NCI-H524 (cell line): Measurements from ENCODE around the gene CDH3.
A peak's percentile ranks its signal among the peaks of the same experiment; 100 is the strongest.

Experiments used
- DNase-seq, 2 experiments: peaks; one replicate each; lab custom pipeline; 2025; lab: John Stamatoyannopoulos, UW

CDH3 gene

DNA sequence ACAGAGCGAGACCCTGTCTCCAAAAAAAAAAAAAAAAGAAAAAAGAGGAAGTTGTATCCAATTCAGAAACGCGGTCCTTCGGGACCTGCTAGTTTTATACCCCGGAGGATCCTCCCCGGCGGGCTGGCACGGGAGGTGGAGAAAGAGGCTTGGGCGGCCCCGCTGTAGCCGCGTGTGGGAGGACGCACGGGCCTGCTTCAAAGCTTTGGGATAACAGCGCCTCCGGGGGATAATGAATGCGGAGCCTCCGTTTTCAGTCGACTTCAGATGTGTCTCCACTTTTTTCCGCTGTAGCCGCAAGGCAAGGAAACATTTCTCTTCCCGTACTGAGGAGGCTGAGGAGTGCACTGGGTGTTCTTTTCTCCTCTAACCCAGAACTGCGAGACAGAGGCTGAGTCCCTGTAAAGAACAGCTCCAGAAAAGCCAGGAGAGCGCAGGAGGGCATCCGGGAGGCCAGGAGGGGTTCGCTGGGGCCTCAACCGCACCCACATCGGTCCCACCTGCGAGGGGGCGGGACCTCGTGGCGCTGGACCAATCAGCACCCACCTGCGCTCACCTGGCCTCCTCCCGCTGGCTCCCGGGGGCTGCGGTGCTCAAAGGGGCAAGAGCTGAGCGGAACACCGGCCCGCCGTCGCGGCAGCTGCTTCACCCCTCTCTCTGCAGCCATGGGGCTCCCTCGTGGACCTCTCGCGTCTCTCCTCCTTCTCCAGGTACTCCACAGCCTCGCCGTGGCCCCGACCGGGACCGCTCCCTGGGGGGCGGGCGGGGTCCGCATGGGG, at the start of gene CDH3:
TSS of gene CDH3 (plus strand) at position 596 of the 779 bp plus-strand sequence. CDS start at position 666, 70 bp downstream.
- peak; percentile 26 to 60 for DNase-seq

DNA sequence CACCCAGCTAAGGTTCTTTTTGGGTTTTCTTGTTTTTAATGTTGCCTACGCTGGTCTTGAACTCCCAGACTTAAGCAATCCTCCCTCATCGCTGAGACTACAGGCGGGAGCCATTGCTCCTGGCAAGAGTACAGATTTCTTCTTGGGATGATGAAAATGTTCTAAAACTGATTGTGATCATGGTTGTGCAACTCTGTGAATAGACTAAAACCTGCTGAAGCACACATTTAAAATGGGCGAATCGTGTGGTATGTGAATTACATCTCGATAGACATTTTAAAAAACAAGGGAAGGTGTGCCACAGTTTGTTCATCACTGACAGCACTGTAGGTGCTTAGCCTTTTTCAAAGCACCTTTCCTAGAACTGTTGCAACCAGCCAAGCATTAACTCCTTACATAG, 48.8 kb upstream of the CDH3 start:
- DNase-seq: no peak

DNA sequence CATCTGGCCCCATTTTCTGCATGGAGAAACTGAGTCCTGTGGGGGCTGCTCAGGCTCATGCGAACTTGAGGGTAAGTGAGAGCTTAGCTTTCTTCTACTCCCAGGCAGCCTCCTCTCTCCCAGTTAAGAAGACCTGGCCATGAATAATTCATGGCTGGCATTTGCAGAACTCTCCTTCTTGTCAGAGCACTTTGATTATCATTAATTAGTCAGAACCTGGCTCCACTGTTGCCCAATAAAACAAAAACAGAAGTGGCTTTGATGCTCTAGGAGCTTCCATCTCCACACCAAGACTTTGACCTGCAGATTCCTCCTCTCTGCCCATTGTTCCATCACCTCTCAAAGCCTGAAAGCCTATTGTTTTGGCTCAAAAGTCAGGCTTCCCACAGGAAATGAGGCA, 45.5 kb upstream of the CDH3 start:
- DNase-seq: no peak

DNA sequence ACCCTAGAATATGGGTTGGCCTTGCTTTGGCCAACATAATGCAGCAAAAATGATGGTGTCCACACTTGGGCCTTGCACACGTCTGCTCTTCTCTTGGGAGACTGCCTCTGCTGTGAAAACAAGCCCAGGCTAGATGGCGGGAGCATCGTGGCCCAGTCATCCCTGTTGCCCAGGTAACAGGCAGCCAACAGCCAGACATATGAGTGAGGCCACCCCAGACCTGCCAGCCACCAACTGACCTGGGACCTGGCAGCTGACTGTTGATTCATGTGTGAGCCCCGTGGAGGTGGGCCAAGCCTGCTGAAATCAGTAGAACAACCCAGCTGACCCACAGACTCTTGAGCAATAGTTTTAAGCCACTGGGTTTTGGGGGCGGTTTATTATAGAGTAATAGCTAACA, 39.4 kb upstream of the CDH3 start:
- DNase-seq: no peak

DNA sequence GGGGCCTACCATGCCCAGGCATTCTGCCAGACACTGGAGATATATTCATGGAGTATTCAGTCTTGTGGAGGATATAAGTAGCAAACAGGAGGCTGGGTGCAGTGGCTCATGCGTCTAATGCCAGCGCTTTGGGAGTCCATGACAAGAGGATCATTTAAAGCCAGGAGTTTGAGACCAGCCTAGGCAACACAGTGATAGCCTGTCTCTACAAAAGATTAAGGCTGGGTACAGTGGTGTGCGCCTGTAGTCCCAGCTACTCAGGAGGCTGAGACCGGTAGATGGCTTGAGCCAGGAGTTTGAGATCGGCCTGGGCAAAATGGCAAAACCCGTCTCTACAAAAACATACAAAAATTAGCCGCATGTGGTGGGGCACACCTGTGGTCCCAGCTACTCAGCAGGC, 37.7 kb upstream of the CDH3 start:
- DNase-seq: no peak

DNA sequence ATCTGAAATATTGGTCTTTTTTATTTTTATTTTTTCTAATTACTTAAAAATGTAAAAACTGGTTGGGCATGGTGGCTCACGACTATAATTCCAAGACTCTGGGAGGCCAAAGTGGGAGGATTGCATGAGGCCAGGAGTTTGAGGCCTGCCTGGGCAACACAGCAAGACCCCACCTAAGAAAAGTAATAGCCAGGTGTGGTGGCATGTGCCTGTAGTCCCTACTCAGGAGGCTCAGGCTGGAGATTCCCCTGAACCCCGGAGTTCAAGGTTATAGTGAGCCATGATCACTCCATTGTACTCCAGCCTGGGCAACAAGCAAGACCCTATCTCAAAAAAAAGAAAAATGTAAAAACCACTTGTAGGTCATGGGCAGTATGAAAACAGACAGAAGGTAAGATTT, 36.8 kb upstream of the CDH3 start:
- DNase-seq: no peak

DNA sequence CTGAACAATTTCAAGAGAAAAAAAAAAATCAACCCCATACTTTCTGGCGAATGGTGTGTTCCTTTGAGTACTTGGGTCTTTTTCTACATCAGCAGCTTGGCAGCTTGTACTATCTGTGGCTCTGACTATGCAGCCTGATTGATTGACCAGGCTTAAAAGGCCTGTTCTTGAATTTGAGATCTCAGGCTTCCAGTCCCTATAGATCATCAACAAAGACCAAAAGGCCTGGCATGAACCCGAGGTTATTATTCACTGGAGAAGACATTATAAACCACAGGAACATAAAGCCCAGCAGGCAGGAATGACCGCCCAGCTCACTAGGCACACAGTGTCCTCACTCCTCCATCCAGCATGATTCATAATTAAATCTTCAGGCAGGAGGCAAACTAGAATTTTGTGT, 32.1 kb upstream of the CDH3 start:
- no peak for DNase-seq

DNA sequence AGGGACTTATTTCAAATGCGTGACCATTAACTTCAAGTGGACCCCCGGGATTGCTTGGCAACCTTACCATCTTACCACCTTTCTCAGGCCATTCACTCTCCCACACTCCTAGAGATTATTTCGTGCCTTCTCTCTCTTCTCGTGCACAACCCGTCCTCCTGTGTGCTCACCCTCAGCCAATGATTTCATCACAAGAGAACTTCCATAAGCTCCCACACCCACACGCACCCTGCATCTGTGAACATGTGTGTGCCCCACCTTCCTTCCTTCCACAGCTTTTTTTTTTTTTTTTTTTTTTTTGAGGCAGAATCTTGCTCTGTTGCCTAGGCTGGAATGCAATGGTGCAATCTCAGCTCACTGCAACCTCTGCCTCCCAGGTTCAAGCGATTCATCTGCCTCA, 27.4 kb upstream of the CDH3 start:
- no peak for DNase-seq

DNA sequence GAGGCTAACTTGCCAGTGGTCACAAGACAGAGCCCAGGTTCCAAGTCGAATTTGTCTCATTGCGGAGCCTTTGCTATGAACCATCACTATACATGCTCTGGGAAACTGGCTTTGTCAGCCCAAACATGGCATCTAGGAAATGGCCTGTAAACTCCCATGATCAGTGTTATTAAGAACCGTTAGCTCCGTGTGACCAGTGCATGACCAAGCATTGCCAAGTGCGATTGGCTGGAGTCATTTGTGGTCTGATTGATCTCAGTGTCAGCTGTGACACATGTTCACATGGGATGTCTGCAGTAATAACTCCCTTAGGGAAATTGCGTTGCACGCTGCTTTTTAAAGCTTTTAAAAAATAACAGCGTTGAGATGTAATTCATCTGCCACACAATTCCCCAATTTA, 18.6 kb upstream of the CDH3 start:
- no peak for DNase-seq

DNA sequence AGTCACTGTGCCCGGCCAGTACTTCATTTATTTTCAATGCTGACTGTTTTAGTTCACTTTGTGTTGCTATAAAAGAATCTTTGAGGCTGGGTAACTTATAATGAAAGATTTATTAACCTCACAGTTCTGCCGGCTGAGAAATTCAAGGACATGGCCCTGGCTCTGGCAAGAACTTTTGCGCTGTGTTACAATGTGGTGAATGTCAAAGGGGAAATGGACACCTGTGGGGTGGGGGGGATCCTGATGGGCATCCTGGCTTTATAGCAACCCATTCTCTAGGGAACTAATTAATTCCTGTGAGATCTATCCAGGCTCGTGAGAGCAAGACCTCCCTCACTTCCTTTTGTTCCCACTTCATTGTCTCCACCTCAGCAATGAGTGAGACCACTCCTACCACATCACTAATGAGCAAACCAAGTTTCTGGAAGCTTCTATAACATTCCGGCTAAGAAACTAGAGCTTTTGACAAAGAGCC, 17.1 kb upstream of the CDH3 start:
- DNase-seq: no peak

DNA sequence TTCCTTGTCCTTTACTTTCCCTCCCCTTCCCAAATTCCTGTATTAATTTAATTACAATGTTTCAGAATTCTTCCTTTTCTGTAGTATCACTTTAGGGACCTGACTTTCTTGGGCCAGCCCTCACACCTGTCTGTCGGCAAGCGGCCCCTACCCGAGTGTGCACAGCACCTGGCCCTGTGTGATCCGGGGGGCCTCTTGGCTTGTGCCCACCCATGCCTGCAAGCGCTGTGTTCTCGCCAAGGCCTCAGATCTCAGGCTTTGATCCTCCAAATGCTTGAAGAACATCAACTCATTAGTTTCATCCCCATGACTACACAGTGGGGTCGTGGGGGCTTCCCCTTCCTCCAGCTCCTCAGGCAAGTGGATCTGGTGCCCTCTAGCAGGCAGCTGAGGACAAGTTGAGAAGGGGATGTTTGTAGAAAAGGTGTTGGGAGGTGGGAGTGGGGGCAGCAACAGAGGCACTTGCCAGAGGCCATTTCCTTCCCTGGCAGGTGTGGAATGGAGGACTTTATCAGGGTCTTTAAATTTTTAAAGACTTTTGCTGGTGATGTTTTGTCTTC, 15.7 kb upstream of the CDH3 start:
- DNase-seq: no peak

DNA sequence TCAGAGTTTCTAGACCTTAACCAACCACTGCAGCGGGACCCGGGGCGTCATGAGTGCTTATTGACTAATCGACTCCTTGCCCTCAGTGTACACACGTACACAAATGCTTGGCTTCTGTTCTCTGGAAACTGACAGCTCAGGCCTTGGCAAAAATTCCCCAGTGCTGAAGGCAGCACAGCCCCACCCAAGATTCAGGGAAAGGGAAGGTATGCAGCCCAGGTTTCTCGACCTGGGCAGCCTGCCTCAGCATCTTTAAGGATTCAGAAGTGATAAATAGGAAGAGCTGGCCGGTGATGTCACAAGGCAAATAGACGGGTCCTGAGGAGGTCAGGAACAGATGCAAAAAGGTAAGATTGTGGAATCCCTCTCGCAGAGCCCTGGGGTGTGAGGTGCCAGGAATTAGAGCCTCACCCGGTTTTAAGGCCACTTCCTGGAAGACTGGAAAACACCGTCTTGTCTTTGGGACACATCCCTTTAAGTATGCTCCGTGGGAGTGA, 9.0 kb upstream of the CDH3 start:
- DNase-seq: no peak

DNA sequence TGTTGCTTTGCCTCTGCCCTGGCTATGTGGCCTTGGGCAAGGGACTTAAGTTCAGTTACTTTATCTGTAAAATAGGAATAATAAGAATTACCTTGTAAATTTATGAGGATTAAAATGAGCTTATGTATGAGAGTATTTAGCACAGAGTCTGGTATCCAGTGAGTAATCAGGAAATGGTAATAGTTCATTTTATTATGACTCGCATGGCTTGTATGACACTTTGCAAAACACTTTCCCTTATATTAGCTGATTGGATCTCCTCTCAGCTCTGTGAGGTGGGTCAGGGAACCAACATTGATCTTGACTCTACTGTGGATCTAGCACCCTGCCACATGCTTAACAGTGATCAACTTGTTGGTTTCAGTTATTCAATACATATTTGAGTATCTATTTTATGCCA, 8.3 kb upstream of the CDH3 start:
- DNase-seq: no peak

DNA sequence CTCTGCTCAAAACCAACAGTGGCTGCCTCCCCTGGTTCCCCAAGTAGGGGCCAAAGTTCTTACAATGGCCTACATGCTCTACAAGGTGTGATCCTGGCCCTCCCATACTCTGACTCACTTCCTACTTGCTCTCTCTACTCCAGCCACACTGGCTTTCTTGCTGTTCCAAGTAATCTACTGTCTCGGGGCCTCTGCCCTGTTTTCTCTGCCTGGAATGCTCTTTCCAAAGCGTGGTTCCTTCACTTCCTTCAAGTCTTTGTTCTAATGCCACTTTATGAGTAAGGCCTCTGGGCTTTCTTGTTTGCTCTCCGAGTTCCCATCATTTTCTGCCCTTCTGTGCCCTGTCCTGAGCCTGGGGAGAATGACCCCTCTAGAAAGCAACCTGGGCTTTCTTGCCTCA, 4.1 kb upstream of the CDH3 start:
- DNase-seq: no peak

DNA sequence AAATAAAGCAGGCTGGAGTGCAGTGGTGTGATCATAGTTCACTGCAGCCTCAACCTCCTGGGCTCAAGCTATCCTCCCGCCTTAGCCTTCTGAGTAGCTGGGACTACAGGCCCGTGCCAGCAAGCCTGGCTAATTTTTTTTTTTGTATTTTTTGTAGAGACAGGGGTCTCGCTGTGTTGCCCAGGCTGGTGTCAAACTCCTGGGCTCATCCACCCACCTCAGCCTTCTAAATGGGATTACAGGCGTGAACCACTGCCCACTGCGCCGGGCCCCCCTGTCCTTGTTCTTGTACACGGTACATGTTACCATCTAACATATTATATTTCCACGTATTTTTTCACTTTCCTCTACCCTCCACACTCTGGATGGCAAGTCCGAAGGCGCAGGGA, 3.1 kb upstream of the CDH3 start:
- DNase-seq: no peak

DNA sequence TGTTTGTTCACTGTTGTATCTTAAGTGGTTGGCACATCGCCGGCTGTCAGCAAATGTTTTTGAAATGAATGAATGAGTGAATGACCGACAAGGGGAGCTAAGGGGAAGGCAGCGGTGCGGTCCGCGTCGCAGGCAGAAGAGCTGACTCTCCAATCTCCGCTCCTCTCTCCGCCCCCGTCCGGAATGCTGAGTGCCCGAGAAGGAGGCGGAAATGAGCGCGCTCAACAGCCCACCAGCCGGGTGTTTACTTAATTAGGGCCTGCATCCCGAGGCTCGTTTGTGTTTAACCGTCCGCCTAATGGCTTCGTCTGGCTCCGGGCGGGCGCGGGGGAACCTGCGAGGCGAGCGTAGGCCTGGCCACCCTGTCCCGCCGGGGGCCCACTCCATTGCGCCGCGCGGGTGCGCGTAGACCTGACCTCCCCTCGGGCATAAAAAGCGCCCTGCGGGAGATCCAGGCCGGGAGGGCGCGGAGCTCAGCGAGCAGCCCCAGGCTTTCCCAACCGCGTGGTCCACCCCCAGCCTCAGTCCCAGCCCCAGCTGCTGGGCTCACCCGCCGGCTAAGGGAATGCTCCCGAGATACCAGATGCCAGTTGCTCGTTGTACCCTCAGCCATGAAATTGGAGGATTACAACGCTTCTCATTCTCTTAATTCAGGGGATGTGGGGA, 2.5 kb upstream of the CDH3 start:
- peak; percentile 73 to 80 for DNase-seq

DNA sequence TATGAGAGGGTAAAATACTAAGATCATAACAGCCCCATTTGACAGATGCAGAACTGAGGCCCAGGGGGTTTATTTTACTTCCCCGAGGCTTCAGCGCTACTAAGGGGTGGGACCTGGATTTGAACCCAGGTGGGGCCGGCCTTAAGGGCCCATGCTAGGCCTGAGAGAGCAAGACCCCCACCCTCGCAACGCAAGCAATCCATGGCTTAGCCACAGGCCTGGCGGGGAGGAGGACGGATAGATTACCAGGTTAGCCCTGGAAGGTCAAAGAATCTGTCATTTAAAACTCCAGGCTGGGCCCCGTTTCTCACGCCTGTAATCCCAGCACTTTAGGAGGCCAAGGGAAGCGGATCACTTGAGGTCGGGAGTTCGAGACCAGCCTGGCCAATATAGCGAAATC, 1.9 kb upstream of the CDH3 start:
- no peak for DNase-seq

DNA sequence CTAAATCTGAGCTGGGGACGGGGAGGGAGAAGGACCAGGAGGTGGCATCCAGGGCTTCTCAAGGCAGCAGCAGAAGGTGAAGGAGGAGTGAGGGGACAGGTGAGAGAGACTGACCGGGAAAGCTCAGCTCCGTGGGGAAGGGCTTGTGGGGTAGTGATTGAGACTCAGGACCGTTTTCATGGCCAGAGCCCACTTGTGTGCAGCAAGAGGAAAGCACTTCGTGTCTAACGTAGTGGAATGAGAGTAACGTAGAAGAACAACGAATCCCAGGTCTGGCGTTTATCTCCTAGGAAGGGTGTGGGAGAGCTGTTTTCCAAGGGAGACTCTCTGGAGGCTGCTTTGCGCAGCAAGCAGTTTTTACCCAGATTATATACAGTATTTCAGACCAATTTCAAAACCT, 1.3 kb upstream of the CDH3 start:
- DNase-seq: no peak

DNA sequence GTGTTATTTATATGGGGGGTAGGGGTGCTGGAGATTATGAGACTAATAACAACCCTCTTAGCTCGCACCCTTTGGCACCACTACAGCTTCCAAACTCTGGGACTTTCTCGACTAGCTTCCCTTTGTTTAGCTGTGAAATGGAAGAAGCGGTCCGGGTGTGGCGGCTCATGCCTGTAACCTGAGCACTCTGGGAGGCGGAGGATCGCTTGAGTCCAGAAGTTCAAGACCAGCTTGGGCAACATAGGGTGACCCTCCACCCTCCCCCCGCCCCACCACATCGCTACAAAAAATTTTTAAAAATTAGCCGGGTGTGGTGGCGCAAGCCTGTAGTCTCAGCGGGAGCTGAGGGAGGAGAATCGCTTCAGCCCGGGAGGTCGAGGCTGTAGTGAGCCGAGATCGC, 814 bp upstream of the CDH3 start:
- DNase-seq: no peak

DNA sequence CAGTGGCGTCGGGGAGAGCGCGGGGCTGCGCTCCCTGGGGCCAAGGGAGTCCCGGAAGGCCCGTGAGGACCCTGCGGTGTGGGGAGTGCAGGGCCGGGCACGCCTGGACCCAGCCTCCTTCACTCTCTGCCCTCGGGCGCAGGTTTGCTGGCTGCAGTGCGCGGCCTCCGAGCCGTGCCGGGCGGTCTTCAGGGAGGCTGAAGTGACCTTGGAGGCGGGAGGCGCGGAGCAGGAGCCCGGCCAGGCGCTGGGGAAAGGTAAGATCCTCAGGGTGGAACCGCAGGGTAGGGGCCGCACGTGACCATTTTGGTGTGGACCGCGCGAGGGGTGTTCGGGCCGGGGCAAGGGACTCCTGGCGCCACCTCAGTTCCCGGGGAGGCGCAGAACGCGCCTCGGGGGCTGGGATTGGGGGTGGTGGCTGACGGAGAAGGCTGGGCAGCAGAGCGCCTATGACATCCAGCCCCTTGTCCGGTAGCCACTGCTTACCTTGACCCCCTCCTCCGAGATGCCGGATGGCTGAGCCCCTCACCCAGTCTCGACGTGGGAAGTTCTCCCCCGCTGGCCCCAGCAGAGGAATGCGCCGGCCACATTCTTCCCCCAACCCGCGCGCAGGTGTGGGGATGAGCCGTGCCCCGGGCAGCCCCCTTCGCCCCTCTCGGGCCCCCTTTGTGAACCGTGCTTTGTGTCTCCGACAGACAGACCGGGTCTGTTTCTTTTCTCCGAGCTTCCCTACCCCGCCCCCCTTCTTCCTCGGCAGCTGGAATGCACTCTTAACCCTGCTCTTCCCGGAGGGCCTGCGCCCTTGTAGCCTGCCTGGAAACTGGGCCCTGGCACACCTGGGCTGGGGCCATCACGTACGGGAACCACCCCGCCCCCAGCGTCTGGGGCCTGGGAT, 631 bp downstream of the CDH3 start:
- no peak for DNase-seq

DNA sequence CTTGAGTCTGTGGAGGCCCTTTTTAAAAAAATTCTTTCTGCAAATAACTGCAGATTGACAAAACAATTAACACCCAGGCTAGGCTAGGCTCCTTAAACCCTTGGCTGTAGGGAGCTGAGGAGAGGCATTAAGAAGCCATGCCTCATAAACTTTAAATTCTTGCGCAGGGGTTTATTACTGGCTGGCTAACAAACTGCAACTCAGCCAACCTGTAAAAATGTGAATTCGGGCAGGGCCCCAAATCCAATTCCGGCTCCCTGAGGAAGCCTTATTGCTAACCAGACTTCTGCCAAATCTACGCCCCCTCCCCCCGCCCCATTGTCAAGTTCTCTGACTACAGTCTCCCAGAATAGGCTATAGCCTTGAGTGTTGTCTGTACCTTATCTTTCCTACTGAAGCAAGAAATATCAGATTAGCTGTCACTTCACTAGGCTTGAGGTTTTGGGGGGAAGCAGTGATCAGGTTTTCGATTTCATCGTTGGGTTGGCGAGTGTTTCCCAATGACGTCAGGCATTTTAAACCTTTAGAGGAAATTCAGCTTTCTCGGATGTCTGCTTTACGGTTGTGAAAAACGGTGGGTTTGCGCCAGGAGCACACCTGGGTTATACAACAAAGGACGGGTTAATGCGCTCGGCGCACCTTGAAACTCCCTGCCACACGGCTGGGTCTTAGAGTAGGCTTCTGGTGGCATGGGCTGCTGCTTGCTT, 2.0 kb downstream of the CDH3 start:
- DNase-seq: no peak

DNA sequence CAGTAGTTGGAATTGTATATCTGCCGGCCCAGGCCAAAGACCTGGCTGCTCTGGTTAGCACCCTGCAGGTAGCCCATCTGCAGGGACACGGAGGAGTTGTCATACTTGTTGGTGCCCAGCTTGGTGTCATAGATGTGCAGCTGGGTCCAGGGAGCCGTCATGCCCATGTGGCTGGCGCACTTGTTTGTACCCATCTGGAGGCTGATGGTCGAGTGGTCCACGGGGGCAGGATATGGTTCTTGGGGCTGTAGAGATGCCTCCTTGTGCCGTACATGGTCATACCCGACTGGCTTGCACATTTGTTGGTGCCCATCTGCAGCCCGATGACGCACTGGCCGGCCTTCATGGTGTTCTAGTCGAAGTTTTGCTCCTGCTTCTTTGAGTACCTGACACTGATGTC, 6.0 kb downstream of the CDH3 start:
- DNase-seq: no peak
